DMS114 treated with DMSO at 0.1 percent for 48 hours (cell line): ENCODE measurements around the gene DCDC2.
"Not testable (repeated sequence)": the region's sequence is repeated elsewhere in the genome, so short reads cannot be mapped to it uniquely, and the experiment has no call there.

Source experiments
- DNase-seq: peaks from one replicate; lab custom pipeline; 2025; ENCODE audit not compliant: unreplicated experiment; lab: John Stamatoyannopoulos, UW

The DCDC2 gene

GRCh38 chr6:24149836-24150235 is 208.0 kb downstream of the DCDC2 start:
- no peak for DNase-seq

GRCh38 chr6:24149296-24149695 is 208.6 kb downstream of the DCDC2 start:
- no peak for DNase-seq

- no peak for DNase-seq
Measured at GRCh38 chr6:24148684-24149083, 209.2 kb downstream of the DCDC2 start.

- DNase-seq: no peak
Measured at GRCh38 chr6:24148154-24148570, 209.7 kb downstream of the DCDC2 start.

GRCh38 chr6:24147511-24148153 is 210.2 kb downstream of the DCDC2 start:
- DNase-seq: no peak

GRCh38 chr6:24146871-24147270 is 211.0 kb downstream of the DCDC2 start:
- no peak for DNase-seq

- DNase-seq: no peak
Measured at GRCh38 chr6:24145690-24146131, 212.1 kb downstream of the DCDC2 start.

- not testable (repeated sequence) for DNase-seq
Measured at GRCh38 chr6:24142733-24143132, 215.1 kb downstream of the DCDC2 start.

GRCh38 chr6:24140591-24140990 is 217.3 kb downstream of the DCDC2 start:
- DNase-seq: no peak

- no peak for DNase-seq
Measured at GRCh38 chr6:24139639-24140038, 218.2 kb downstream of the DCDC2 start.

- no peak for DNase-seq
Measured at GRCh38 chr6:24139080-24139479, 218.8 kb downstream of the DCDC2 start.

GRCh38 chr6:24131751-24132150 is 226.1 kb downstream of the DCDC2 start:
- DNase-seq: no peak

GRCh38 chr6:24127316-24127715 is 230.5 kb downstream of the DCDC2 start:
- DNase-seq: no peak

GRCh38 chr6:24126586-24127192 is 231.2 kb downstream of the DCDC2 start:
- no peak for DNase-seq

- no peak for DNase-seq
Measured at GRCh38 chr6:24125980-24126379, 231.9 kb downstream of the DCDC2 start, which contains the start of gene NRSN1. Gene NRSN1, plus strand, starts transcription at chr6:24126215. Its CDS starts 8,113 bp downstream, at chr6:24134328.

- DNase-seq: no peak
Measured at GRCh38 chr6:24122139-24122538, 235.7 kb downstream of the DCDC2 start.
